ENCODE results near the gene PIEZO1. TPM values are rescaled to one million over a fixed set of nuclear protein-coding genes. Genes with fewer than 3 reads are reported as not detected.
A peak's percentile ranks its signal among the peaks of the same experiment; 100 is the strongest.

Gene PIEZO1
- total RNA-seq, 1 donor from 2014 or later = 17.8 TPM

DNA sequence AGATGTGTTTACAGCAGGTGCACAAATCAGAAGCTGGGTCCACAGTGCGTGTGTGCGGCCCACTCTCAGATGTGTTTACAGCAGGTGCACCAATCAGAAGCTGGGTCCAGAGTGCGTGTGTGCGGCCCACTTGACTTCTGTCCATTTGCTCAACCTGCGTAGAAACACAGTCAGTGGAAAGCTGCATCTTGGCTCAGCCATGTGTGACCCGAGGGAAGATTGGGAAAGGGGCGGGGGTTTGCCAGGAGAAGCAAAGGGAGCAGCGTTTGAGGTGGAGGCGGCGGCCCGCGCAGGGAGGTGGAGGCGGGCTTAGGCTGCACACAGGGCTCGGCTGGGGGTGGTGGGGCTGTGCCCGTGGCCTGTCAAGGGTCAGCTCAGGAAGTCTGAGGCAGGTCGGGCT is 74.5 kb downstream of the PIEZO1 start:
- Mint-ChIP-seq H3K27me3 (ENCODE audit: low read depth) (no peaks in the 10 kb centered on the region), H3K9me3 (no peaks in the 10 kb centered on the region), H3K36me3 (ENCODE audit: low read depth) (no peaks in the 10 kb centered on the region), H3K4me1 (peaks cover 7% of the 10 kb centered on the region), H3K4me3 (no peak overlapping the region), H3K27ac (ENCODE audit: unreplicated experiment) (peak overlapping the region; percentile 75)
- TF ChIP-seq, protein P1, sequence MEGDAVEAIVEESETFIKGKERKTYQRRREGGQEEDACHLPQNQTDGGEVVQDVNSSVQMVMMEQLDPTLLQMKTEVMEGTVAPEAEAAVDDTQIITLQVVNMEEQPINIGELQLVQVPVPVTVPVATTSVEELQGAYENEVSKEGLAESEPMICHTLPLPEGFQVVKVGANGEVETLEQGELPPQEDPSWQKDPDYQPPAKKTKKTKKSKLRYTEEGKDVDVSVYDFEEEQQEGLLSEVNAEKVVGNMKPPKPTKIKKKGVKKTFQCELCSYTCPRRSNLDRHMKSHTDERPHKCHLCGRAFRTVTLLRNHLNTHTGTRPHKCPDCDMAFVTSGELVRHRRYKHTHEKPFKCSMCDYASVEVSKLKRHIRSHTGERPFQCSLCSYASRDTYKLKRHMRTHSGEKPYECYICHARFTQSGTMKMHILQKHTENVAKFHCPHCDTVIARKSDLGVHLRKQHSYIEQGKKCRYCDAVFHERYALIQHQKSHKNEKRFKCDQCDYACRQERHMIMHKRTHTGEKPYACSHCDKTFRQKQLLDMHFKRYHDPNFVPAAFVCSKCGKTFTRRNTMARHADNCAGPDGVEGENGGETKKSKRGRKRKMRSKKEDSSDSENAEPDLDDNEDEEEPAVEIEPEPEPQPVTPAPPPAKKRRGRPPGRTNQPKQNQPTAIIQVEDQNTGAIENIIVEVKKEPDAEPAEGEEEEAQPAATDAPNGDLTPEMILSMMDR (conservative IDR thresholded peaks at IDR 0.05) = no peak
- DNase-seq (ENCODE audit: low read depth, low spot score) = no peak

DNA sequence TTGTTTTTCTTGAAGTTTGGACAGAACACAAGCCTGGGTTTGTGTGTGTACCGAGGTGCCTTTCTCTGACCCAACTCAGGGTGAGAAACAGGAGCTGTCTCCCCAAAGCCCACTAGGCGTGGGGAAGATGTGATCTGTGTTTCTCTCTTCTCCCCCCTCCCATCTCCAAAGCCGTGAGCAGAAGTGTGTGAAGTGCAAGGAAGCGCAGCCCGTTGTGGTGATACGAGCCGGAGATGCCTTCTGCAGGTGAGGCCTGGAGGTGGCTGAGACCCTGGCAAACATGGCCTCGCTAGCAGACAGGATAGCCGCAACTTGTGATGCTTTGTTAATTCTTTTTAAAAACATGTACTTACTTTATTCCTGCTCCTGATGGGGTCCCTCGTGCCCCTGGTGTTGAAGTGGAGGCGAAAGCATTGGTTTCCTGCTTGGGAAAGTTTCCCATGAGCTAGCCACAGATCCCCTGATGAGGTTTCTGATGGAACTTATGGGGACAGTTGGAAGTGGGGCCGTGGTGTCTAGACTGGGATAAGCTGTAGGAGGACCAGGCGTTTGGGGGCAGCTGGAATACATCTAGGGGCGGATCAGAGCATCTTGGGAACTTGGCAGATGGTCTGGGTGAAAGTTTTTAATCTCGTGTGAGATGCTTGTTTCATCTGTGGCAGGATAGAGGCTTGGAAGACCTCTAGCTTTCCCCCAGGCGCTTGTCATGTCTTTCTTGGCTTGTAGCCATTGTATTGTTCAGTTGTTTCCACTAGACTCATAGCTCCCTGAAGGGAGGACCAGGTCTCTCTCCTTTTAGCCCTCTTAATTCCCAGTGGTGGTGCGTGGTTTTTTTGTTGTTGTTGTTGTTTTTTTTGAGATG is 77.8 kb downstream of the PIEZO1 start:
- H3K36me3 Mint-ChIP-seq (ENCODE audit: low read depth) = no peaks in the 10 kb centered on the region
- peak overlapping the region; percentile 57 for H3K27ac Mint-ChIP-seq (ENCODE audit: unreplicated experiment)

DNA sequence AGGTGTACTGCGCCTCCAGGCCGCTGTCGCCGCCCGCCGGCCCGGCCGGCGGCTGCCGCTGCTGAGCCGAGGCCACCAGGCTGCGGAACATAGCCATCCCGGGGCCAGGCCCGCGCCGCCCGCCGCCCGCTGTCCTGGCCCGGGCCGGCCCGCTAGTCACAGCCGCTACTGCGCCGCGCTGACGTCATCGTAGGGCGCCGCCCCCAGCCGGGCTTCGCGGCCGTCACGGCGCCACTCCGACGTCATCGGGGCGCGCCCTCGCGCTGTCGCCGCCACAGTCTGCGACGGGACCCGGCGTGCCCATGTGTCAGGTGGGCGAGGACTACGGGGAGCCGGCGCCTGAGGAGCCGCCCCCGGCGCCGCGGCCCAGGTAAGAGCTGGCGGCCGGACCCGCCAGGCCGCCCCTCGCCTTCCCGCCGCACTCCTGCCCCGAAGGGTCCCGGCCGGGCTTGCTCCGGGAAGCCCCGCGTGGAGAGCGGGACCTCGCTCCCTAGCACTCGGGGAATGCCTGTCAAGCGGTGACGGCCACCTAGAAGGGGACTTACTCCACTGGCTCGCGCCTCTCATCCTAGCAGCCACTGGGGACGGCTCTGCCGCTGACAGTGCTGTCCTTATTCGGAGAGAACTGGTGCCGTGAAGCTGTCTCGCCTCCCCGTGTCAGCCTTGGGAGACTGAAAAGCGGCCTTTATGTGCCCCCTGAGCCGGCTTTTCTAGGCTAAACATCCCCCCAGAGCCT is 78.6 kb downstream of the PIEZO1 start, which contains the start of the genes CTU2 and RNF166:
TSS of gene CTU2 (plus strand) at position 275 of the 736 bp plus-strand sequence. CDS start at position 303, 28 bp downstream.
TSS of gene RNF166 (minus strand) at position 180 of the 736 bp plus-strand sequence. CDS start at position 97, 83 bp downstream.
- DNase-seq (ENCODE audit: low read depth, low spot score) = peak; percentile 82
- H3K36me3 Mint-ChIP-seq (ENCODE audit: low read depth) = no peaks in the 10 kb centered on the region
- H3K27me3 Mint-ChIP-seq (ENCODE audit: low read depth) = no peaks in the 10 kb centered on the region
- peaks cover 18% of the 10 kb centered on the region for H3K4me1 Mint-ChIP-seq
- no peaks in the 10 kb centered on the region for H3K9me3 Mint-ChIP-seq
- TF ChIP-seq, protein P1 (conservative IDR thresholded peaks at IDR 0.05) = no peak
- peak within 1 kb of the TSS; percentile 57 for H3K27ac Mint-ChIP-seq (ENCODE audit: unreplicated experiment)
- H3K4me3 Mint-ChIP-seq = peak within 1 kb of the TSS; percentile 92

More for the DNA sequence above, 77.8 kb downstream of the PIEZO1 start:
- Mint-ChIP-seq H3K4me1 (peaks cover 18% of the 10 kb centered on the region), H3K4me3 (peak overlapping the region; percentile 86), H3K9me3 (no peaks in the 10 kb centered on the region), H3K27me3 (ENCODE audit: low read depth) (no peaks in the 10 kb centered on the region)
- no peak for DNase-seq (ENCODE audit: low read depth, low spot score)
- TF ChIP-seq, protein P1 (conservative IDR thresholded peaks at IDR 0.05) = no peak

DNA sequence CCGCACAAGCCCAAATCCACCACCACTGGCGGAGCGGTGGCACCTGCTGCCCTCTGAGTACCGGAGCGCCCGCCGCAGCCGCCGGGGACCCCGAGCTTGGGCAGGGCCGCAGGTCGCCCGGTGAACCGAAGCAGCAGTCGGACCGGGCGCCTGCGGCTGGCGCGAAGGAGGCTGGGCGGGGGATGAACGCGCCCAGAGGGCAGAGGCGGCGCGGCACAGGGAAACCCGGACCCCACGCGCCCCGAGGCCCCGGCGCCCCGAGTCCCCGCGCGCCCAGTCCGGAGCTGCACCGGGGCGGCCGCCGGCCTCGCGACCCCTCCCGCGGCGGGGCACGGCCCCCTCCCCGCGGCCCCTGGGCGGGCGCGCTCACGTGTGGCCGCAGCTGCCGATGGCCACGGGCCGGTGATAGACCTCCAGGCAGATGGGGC is 79.2 kb downstream of the PIEZO1 start:
- DNase-seq (ENCODE audit: low read depth, low spot score) = no peak
- H3K27ac Mint-ChIP-seq (ENCODE audit: unreplicated experiment) = no peak overlapping the region
- H3K4me1 Mint-ChIP-seq = peaks cover 18% of the 10 kb centered on the region
- no peaks in the 10 kb centered on the region for H3K9me3 Mint-ChIP-seq
- peak overlapping the region; percentile 92 for H3K4me3 Mint-ChIP-seq
- no peaks in the 10 kb centered on the region for H3K27me3 Mint-ChIP-seq (ENCODE audit: low read depth)
- TF ChIP-seq, protein P1 (conservative IDR thresholded peaks at IDR 0.05) = no peak
- H3K36me3 Mint-ChIP-seq (ENCODE audit: low read depth) = no peaks in the 10 kb centered on the region

DNA sequence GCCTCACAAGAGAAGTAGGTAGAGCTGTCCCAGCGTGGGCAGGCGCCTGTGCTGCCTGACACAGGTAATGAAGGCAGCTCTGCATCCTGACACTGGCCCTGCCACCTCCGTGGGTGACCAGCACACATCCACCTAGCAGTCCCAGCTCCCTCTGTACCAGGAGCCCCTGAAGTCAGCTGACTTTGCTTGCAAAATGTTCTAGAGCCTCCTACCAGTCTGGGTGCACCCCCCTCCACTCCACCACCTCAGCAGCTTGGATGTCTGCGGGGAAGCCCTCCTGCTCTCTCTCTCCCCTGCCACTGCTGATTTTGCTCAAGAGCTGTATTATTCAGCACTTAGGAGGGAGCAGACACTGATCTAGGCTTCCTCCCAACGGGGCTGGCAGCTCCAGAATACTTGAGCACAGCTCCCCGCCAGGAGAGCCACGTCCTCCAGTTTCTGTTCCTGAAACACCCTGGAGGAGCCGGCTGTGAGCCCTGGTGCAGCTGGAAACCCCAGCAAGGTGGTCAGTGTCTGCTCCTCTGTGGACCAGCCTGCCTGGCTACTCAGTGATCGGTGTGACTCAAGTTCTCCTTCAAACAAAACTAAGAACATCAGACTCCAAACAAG is 79.8 kb downstream of the PIEZO1 start:
- peaks cover 18% of the 10 kb centered on the region for H3K4me1 Mint-ChIP-seq
- DNase-seq (ENCODE audit: low read depth, low spot score) = no peak
- no peaks in the 10 kb centered on the region for H3K36me3 Mint-ChIP-seq (ENCODE audit: low read depth)
- H3K9me3 Mint-ChIP-seq = no peaks in the 10 kb centered on the region
- no peaks in the 10 kb centered on the region for H3K27me3 Mint-ChIP-seq (ENCODE audit: low read depth)
- peak overlapping the region; percentile 92 for H3K4me3 Mint-ChIP-seq
- no peak overlapping the region for H3K27ac Mint-ChIP-seq (ENCODE audit: unreplicated experiment)
- TF ChIP-seq, protein P1 (conservative IDR thresholded peaks at IDR 0.05) = no peak

Data from neural crest cell (in vitro differentiated cells).